HAP-1 (cell line): Measurements from ENCODE around the gene SLC25A1.

Experiments
- DNase-seq, 2 experiments: peaks; one replicate each; pipeline ENCODE4 v3.0.0-alpha.2; 2016 to 2020; ENCODE audit warnings: low spot score in 2 of 2
- H3K27me3 ChIP-seq: fragments of 250-450 bp; sonication (Bioruptor Pico); 2 replicates; pipeline ENCODE4 v1.5.1; 2020; ENCODE audit warnings: low read depth, mild to moderate bottlenecking, moderate library complexity
- H3K36me3 ChIP-seq: fragments of 250-450 bp; sonication (Bioruptor Pico); replicated peaks from 2 replicates; pipeline ENCODE4 v1.5.1; 2020; ENCODE audit warnings: mild to moderate bottlenecking
- H3K4me1 ChIP-seq: fragments of 250-450 bp; sonication (Bioruptor Pico); 2 replicates; pipeline ENCODE4 v1.5.1; 2020; ENCODE audit warnings: mild to moderate bottlenecking
- H3K4me3 ChIP-seq: fragments of 250-450 bp; sonication (Bioruptor Pico); 2 replicates; pipeline ENCODE4 v1.5.1; 2020; ENCODE audit warnings: mild to moderate bottlenecking, moderate library complexity
- H3K9me3 ChIP-seq: fragments of 250-450 bp; sonication (Bioruptor Pico); 2 replicates; pipeline ENCODE4 v1.5.1; 2020; ENCODE audit warnings: mild to moderate bottlenecking, moderate library complexity
- in situ Hi-C: fragments of 300-500 bp; cut with MboI; formaldehyde crosslinking; loops from 3 replicates; pipeline ENCODE4 v1.14.3; 2020; ENCODE audit warnings: low sequenced_read_pairs, inconsistent platforms, mixed read lengths

The SLC25A1 gene

GRCh38 chr22:19137384-19138216, 40.9 kb downstream of the SLC25A1 start:
- in situ Hi-C loops: no loop called here

GRCh38 chr22:19136915-19137314, 41.6 kb downstream of the SLC25A1 start:
- H3K27me3 ChIP-seq: no peaks in the 10 kb centered on the region
- no peaks in the 10 kb centered on the region for H3K4me1 ChIP-seq
- H3K36me3 ChIP-seq: peaks cover 69% of the 10 kb centered on the region
- H3K9me3 ChIP-seq: no peaks in the 10 kb centered on the region
- in situ Hi-C loops: no loop called here
- H3K4me3 ChIP-seq: no peak overlapping the region
- DNase-seq: no peak

More at GRCh38 chr22:19137384-19138216, 40.9 kb downstream of the SLC25A1 start:
- H3K36me3 ChIP-seq: peaks cover 75% of the 10 kb centered on the region
- H3K9me3 ChIP-seq: no peaks in the 10 kb centered on the region
- H3K4me3 ChIP-seq: no peak overlapping the region
- DNase-seq: no peak
- H3K4me1 ChIP-seq: no peaks in the 10 kb centered on the region
- no peaks in the 10 kb centered on the region for H3K27me3 ChIP-seq

GRCh38 chr22:19134874-19135273, 43.7 kb downstream of the SLC25A1 start:
- no peak overlapping the region for H3K4me3 ChIP-seq
- H3K36me3 ChIP-seq: peaks cover 56% of the 10 kb centered on the region
- DNase-seq: no peak
- in situ Hi-C loops: no loop called here
- H3K27me3 ChIP-seq: no peaks in the 10 kb centered on the region
- no peaks in the 10 kb centered on the region for H3K9me3 ChIP-seq
- H3K4me1 ChIP-seq: no peaks in the 10 kb centered on the region

- H3K4me3 ChIP-seq: no peak overlapping the region
- H3K27me3 ChIP-seq: no peaks in the 10 kb centered on the region
- DNase-seq: no peak
- no peaks in the 10 kb centered on the region for H3K9me3 ChIP-seq
- H3K36me3 ChIP-seq: peaks cover 50% of the 10 kb centered on the region
- H3K4me1 ChIP-seq: no peaks in the 10 kb centered on the region
- in situ Hi-C loops: no loop called here
These were observed 44.2 kb downstream of the SLC25A1 start for GRCh38 chr22:19134176-19134831.

- no peak overlapping the region for H3K4me3 ChIP-seq
- DNase-seq: no peak
- no peaks in the 10 kb centered on the region for H3K27me3 ChIP-seq
- in situ Hi-C loops: no loop called here
- H3K36me3 ChIP-seq: peaks cover 43% of the 10 kb centered on the region
- H3K4me1 ChIP-seq: no peaks in the 10 kb centered on the region
- H3K9me3 ChIP-seq: no peaks in the 10 kb centered on the region
These were observed 45.0 kb downstream of the SLC25A1 start for GRCh38 chr22:19133561-19133960.

GRCh38 chr22:19132693-19133400, 45.7 kb downstream of the SLC25A1 start:
- in situ Hi-C loops: no loop called here
- no peak for DNase-seq
- Histone ChIP-seq H3K36me3 (peaks cover 36% of the 10 kb centered on the region), H3K4me1 (no peaks in the 10 kb centered on the region), H3K27me3 (no peaks in the 10 kb centered on the region), H3K4me3 (no peak overlapping the region), H3K9me3 (no peaks in the 10 kb centered on the region)

GRCh38 chr22:19132153-19132552, 46.4 kb downstream of the SLC25A1 start:
- no peaks in the 10 kb centered on the region for H3K4me1 ChIP-seq
- no peak overlapping the region for H3K4me3 ChIP-seq
- in situ Hi-C loops: no loop called here
- no peaks in the 10 kb centered on the region for H3K9me3 ChIP-seq
- DNase-seq: no peak
- peaks cover 29% of the 10 kb centered on the region for H3K36me3 ChIP-seq
- no peaks in the 10 kb centered on the region for H3K27me3 ChIP-seq

GRCh38 chr22:19131685-19132015, 46.9 kb downstream of the SLC25A1 start:
- Histone ChIP-seq H3K4me1 (no peaks in the 10 kb centered on the region), H3K9me3 (no peaks in the 10 kb centered on the region), H3K27me3 (no peaks in the 10 kb centered on the region), H3K4me3 (no peak overlapping the region), H3K36me3 (peaks cover 26% of the 10 kb centered on the region)
- no peak for DNase-seq
- in situ Hi-C loops: no loop called here

- H3K4me1 ChIP-seq: no peaks in the 10 kb centered on the region
- H3K4me3 ChIP-seq: no peak within 1 kb of the TSS
- no peaks in the 10 kb centered on the region for H3K9me3 ChIP-seq
- in situ Hi-C loops: no loop called here
- H3K27me3 ChIP-seq: no peaks in the 10 kb centered on the region
- peaks cover 22% of the 10 kb centered on the region for H3K36me3 ChIP-seq
- no peak for DNase-seq
These were observed 47.4 kb downstream of the SLC25A1 start, which contains the start of gene TSSK2 for GRCh38 chr22:19130959-19131684. TSS of gene TSSK2 (plus strand) at chr22:19131308. CDS start at chr22:19131400, 92 bp downstream.

GRCh38 chr22:19129871-19130270, 48.7 kb downstream of the SLC25A1 start:
- no peak for DNase-seq
- H3K9me3 ChIP-seq: no peaks in the 10 kb centered on the region

GRCh38 chr22:19128946-19129727, 49.4 kb downstream of the SLC25A1 start:
- in situ Hi-C loops: no loop called here
- H3K9me3 ChIP-seq: no peaks in the 10 kb centered on the region
- H3K4me3 ChIP-seq: no peak overlapping the region
- no peaks in the 10 kb centered on the region for H3K27me3 ChIP-seq
- H3K36me3 ChIP-seq: peaks cover 11% of the 10 kb centered on the region
- no peaks in the 10 kb centered on the region for H3K4me1 ChIP-seq
- DNase-seq: no peak

More at GRCh38 chr22:19129871-19130270, 48.7 kb downstream of the SLC25A1 start:
- Histone ChIP-seq H3K36me3 (peaks cover 18% of the 10 kb centered on the region), H3K4me1 (no peaks in the 10 kb centered on the region), H3K27me3 (no peaks in the 10 kb centered on the region), H3K4me3 (no peak overlapping the region)
- in situ Hi-C loops: no loop called here

- no peak overlapping the region for H3K4me3 ChIP-seq
- H3K4me1 ChIP-seq: peaks cover under 1% of the 10 kb centered on the region; the same call in 1 of the 2 replicates
- H3K9me3 ChIP-seq: no peaks in the 10 kb centered on the region
- no peaks in the 10 kb centered on the region; the same call in 1 of the 2 replicates for H3K36me3 ChIP-seq
- in situ Hi-C loops: no loop called here
- no peak for DNase-seq
- H3K27me3 ChIP-seq: no peaks in the 10 kb centered on the region
These were observed 50.5 kb downstream of the SLC25A1 start for GRCh38 chr22:19128009-19128401.
